GM19324 (cell line): ENCODE measurements around the gene TSPAN18.

ENCODE experiments used
- ATAC-seq: cut with Tn5 transposase; IDR thresholded peaks from one replicate; pipeline ENCODE4 v1.9.1; 2021; ENCODE audit warnings: mild to moderate bottlenecking, moderate library complexity; ENCODE audit not compliant: unreplicated experiment, low FRiP score

TSPAN18 gene

GRCh38 chr11:44905131-44905866 is 178.5 kb downstream of the TSPAN18 start:
- ATAC-seq = no peak

GRCh38 chr11:44906649-44907048 is 179.9 kb downstream of the TSPAN18 start:
- ATAC-seq = no peak

- ATAC-seq = no peak
Measured at GRCh38 chr11:44909557-44909956, 182.8 kb downstream of the TSPAN18 start.

- no peak for ATAC-seq
Measured at GRCh38 chr11:44910591-44910990, 183.8 kb downstream of the TSPAN18 start.

- no peak for ATAC-seq
Measured at GRCh38 chr11:44911029-44911814, 184.5 kb downstream of the TSPAN18 start.

GRCh38 chr11:44912270-44912987 is 185.7 kb downstream of the TSPAN18 start:
- no peak for ATAC-seq

GRCh38 chr11:44913502-44913901 is 186.7 kb downstream of the TSPAN18 start:
- no peak for ATAC-seq

GRCh38 chr11:44914105-44914504 is 187.3 kb downstream of the TSPAN18 start:
- ATAC-seq = no peak

- no peak for ATAC-seq
Measured at GRCh38 chr11:44915004-44915403, 188.2 kb downstream of the TSPAN18 start.

GRCh38 chr11:44915621-44916020 is 188.9 kb downstream of the TSPAN18 start:
- no peak for ATAC-seq

GRCh38 chr11:44916331-44916730 is 189.6 kb downstream of the TSPAN18 start:
- ATAC-seq = no peak

GRCh38 chr11:44916801-44917385 is 190.1 kb downstream of the TSPAN18 start:
- no peak for ATAC-seq

GRCh38 chr11:44917741-44918140 is 191.0 kb downstream of the TSPAN18 start:
- no peak for ATAC-seq

- no peak for ATAC-seq
Measured at GRCh38 chr11:44920451-44920850, 193.7 kb downstream of the TSPAN18 start.

- no peak for ATAC-seq
Measured at GRCh38 chr11:44923115-44923514, 196.4 kb downstream of the TSPAN18 start.

GRCh38 chr11:44923806-44924205 is 197.0 kb downstream of the TSPAN18 start:
- ATAC-seq = no peak

GRCh38 chr11:44926036-44926435 is 199.3 kb downstream of the TSPAN18 start:
- no peak for ATAC-seq

- ATAC-seq = no peak
Measured at GRCh38 chr11:44927174-44927661, 200.5 kb downstream of the TSPAN18 start.

GRCh38 chr11:44928144-44928543 is 201.4 kb downstream of the TSPAN18 start:
- no peak for ATAC-seq

- ATAC-seq = no peak
Measured at GRCh38 chr11:44928816-44929215, 202.1 kb downstream of the TSPAN18 start.
